Gastroesophageal sphincter (tissue), 4 donors: ENCODE data around the gene BORCS5. TPM values are rescaled to one million over a fixed set of nuclear protein-coding genes. Genes with fewer than 3 reads are reported as not detected.

ENCODE experiments used
- ATAC-seq: fragments of 150-250 bp; one replicate; pipeline ENCODE4 v1.9.1; 2016; ENCODE audit warnings: mild to moderate bottlenecking, moderate library complexity
- H3K27ac ChIP-seq, 4 donors: fragments of 200-600 bp; sonication (generic) in 3 of 4; 1 replicate in 3 of 4; 2 replicates in 1 of 4; pipeline ENCODE4 v1.5.1; 2016 to 2019
- H3K27me3 ChIP-seq: fragments of 200-600 bp; sonication (generic); one replicate; pipeline ENCODE4 v1.5.1; 2019
- H3K36me3 ChIP-seq, 2 donors: fragments of 200-600 bp; sonication (generic); one replicate each; pipeline ENCODE4 v1.5.1; 2019; ENCODE audit warnings: control low read depth in 1 of 2
- H3K4me1 ChIP-seq, 3 donors: fragments of 200-600 bp; sonication (generic); 1 replicate in 2 of 3; 2 replicates in 1 of 3; pipeline ENCODE4 v1.5.1; 2016 to 2019; ENCODE audit warnings: control low read depth in 2 of 3
- H3K4me3 ChIP-seq, 2 donors: fragments of 200-600 bp; sonication (generic); one replicate each; pipeline ENCODE4 v1.5.1; 2019; ENCODE audit warnings: mild to moderate bottlenecking in 1 of 2, moderate library complexity in 1 of 2
- H3K9me3 ChIP-seq, 3 donors: fragments of 200-600 bp; sonication (generic); one replicate each; pipeline ENCODE4 v1.5.1; 2017 to 2019; ENCODE audit warnings: control low read depth in 2 of 3
- CTCF ChIP-seq, 4 experiments: fragments of 200-600 bp in 2 of 4; fragments of 450-650 bp in 2 of 4; sonication (generic) in 1 of 4; IDR thresholded peaks; one replicate each; pipeline ENCODE4 v1.5.1; 2017 to 2019; ENCODE audit warnings: antibody characterized with exemption in 4 of 4, mild to moderate bottlenecking in 2 of 4, moderate library complexity in 2 of 4
- EP300 ChIP-seq: sonication (generic); formaldehyde crosslinking; IDR thresholded peaks from one replicate; pipeline ENCODE4 v1.6.1; 2017; ENCODE audit warnings: antibody characterized with exemption, mild to moderate bottlenecking
- POLR2A ChIP-seq, 2 donors: fragments of 450-650 bp; IDR thresholded peaks; one replicate each; pipeline ENCODE4 v1.6.1; 2017; ENCODE audit warnings: antibody characterized with exemption in 2 of 2, mild to moderate bottlenecking in 2 of 2, moderate library complexity in 1 of 2
- POLR2AphosphoS5 ChIP-seq: sonication (generic); formaldehyde crosslinking; IDR thresholded peaks from one replicate; pipeline ENCODE4 v1.6.1; 2017; ENCODE audit warnings: antibody characterized with exemption
- WGBS, 2 donors: methylation state at CpG; one replicate each; pipeline ENCODE4 v1.1.5; 2018; ENCODE audit warnings: low coverage in 1 of 2; 5-methylcytosine and 5-hydroxymethylcytosine counted together
- total RNA-seq, 4 donors: library from RNA; depleted of rRNA; stranded (reverse); fragments of >200 nt; gene quantifications; one replicate each; pipeline ENCODE4 v1.1.0, GENCODE V29; 2016

The BORCS5 gene
- total RNA-seq, 4 donors from 2014 or later = 10.5 to 29.1 (median 19.0) TPM

- H3K4me3 ChIP-seq = no peak overlapping the region
- 74 to 82% methylated on average over 13 of the region's 15 CpGs for WGBS, 2 donors
- no peaks in the 10 kb centered on the region for H3K4me1 ChIP-seq
- peaks cover 0 to 47% of the 10 kb centered on the region in 2 donors for H3K36me3 ChIP-seq
- ATAC-seq = peak; percentile 31
- H3K9me3 ChIP-seq = no peaks in the 10 kb centered on the region
- TF ChIP-seq POLR2A (IDR thresholded peaks at IDR 0.05) = no peak
- TF ChIP-seq EP300 = no peak
- no peak for TF ChIP-seq POLR2AphosphoS5
- TF ChIP-seq CTCF (IDR thresholded peaks at IDR 0.05) = no peak
- H3K27ac ChIP-seq = peak overlapping the region in 3 of 4 donors; percentile 35 to 50 (median 48)
- H3K27me3 ChIP-seq = no peaks in the 10 kb centered on the region
Measured at GRCh38 chr12:12474931-12475795, 118.3 kb downstream of the BORCS5 start.

GRCh38 chr12:12476857-12477531 is 120.1 kb downstream of the BORCS5 start:
- no peaks in the 10 kb centered on the region for H3K4me1 ChIP-seq
- whole genome bisulfite sequencing, 2 donors = 95 to 96% methylated on average over 6 to 15 of the region's 21 CpGs
- TF ChIP-seq EP300 = no peak
- no peak for TF ChIP-seq POLR2AphosphoS5

GRCh38 chr12:12477532-12477890 is 120.6 kb downstream of the BORCS5 start:
- no peak overlapping the region for H3K27ac ChIP-seq
- no peak for TF ChIP-seq EP300
- TF ChIP-seq POLR2AphosphoS5 = no peak
- TF ChIP-seq CTCF (IDR thresholded peaks at IDR 0.05) = no peak
- TF ChIP-seq POLR2A (IDR thresholded peaks at IDR 0.05) = no peak
- 100% methylated on average over 3 of the region's 14 CpGs; no CpG with 5 or more reads in 1 of the 2 donors for WGBS, 2 donors
- peaks cover 0 to 69% of the 10 kb centered on the region in 2 donors for H3K36me3 ChIP-seq
- H3K9me3 ChIP-seq = no peaks in the 10 kb centered on the region
- ATAC-seq = no peak
- no peak overlapping the region for H3K4me3 ChIP-seq
- no peaks in the 10 kb centered on the region for H3K4me1 ChIP-seq
- no peaks in the 10 kb centered on the region for H3K27me3 ChIP-seq

More at GRCh38 chr12:12476857-12477531, 120.1 kb downstream of the BORCS5 start:
- Histone ChIP-seq H3K27ac (no peak overlapping the region), H3K36me3 (peaks cover 0 to 64% of the 10 kb centered on the region in 2 donors), H3K9me3 (no peaks in the 10 kb centered on the region), H3K27me3 (no peaks in the 10 kb centered on the region), H3K4me3 (no peak overlapping the region)
- no peak for ATAC-seq

- Histone ChIP-seq H3K36me3 (peaks cover 0 to 83% of the 10 kb centered on the region in 2 donors), H3K27ac (no peak overlapping the region), H3K4me3 (no peak overlapping the region), H3K4me1 (no peaks in the 10 kb centered on the region), H3K27me3 (no peaks in the 10 kb centered on the region), H3K9me3 (no peaks in the 10 kb centered on the region)
- no peak for ATAC-seq
- no peak for TF ChIP-seq EP300
- TF ChIP-seq CTCF (IDR thresholded peaks at IDR 0.05) = no peak
- TF ChIP-seq POLR2A (IDR thresholded peaks at IDR 0.05) = no peak
- TF ChIP-seq POLR2AphosphoS5 = no peak
- 85 to 97% methylated on average over 5 of the region's 5 CpGs for WGBS, 2 donors
Measured at GRCh38 chr12:12480074-12480473, 123.2 kb downstream of the BORCS5 start.

GRCh38 chr12:12481631-12482030 is 124.8 kb downstream of the BORCS5 start:
- Histone ChIP-seq H3K27me3 (no peaks in the 10 kb centered on the region), H3K27ac (no peak overlapping the region), H3K9me3 (no peaks in the 10 kb centered on the region), H3K4me1 (no peaks in the 10 kb centered on the region), H3K36me3 (peaks cover 0 to 86% of the 10 kb centered on the region in 2 donors), H3K4me3 (no peak overlapping the region)
- TF ChIP-seq POLR2A (IDR thresholded peaks at IDR 0.05) (no peak), CTCF (IDR thresholded peaks at IDR 0.05) (no peak), POLR2AphosphoS5 (no peak), EP300 (no peak)
- 46 to 53% methylated on average over 2 of the region's 2 CpGs for WGBS, 2 donors
- no peak for ATAC-seq
